GM19351 (cell line): Measurements from ENCODE around the gene AGAP5.
"Not testable (repeated sequence)": the region's sequence is repeated elsewhere in the genome, so short reads cannot be mapped to it uniquely, and the experiment has no call there.

Source experiments
- ATAC-seq: cut with Tn5 transposase; IDR thresholded peaks from one replicate; pipeline ENCODE4 v1.9.1; 2021; ENCODE audit warnings: mild to moderate bottlenecking, moderate library complexity; ENCODE audit not compliant: unreplicated experiment

The AGAP5 gene

GRCh38 chr10:73662705-73663104, 35.2 kb downstream of the AGAP5 start:
- ATAC-seq: not testable (repeated sequence)

GRCh38 chr10:73655990-73656298, 42.0 kb downstream of the AGAP5 start, which contains the start of gene SYNPO2L:
Gene SYNPO2L, minus strand, starts transcription at chr10:73656029. Its CDS starts 107 bp downstream, at chr10:73655922.
- ATAC-seq: no peak

- no peak for ATAC-seq
These were observed 42.5 kb downstream of the AGAP5 start for GRCh38 chr10:73655257-73655989.

GRCh38 chr10:73653701-73654100, 44.2 kb downstream of the AGAP5 start:
- ATAC-seq: no peak

GRCh38 chr10:73653195-73653594, 44.7 kb downstream of the AGAP5 start:
- no peak for ATAC-seq

- ATAC-seq: peak; percentile 50
These were observed 47.2 kb downstream of the AGAP5 start for GRCh38 chr10:73650537-73651331.

- no peak for ATAC-seq
These were observed 47.9 kb downstream of the AGAP5 start for GRCh38 chr10:73649876-73650536.

GRCh38 chr10:73648975-73649829, 48.7 kb downstream of the AGAP5 start:
- ATAC-seq: no peak

- no peak for ATAC-seq
These were observed 49.8 kb downstream of the AGAP5 start for GRCh38 chr10:73647875-73648651.

GRCh38 chr10:73647211-73647874, 50.6 kb downstream of the AGAP5 start:
- ATAC-seq: no peak

- no peak for ATAC-seq
These were observed 51.3 kb downstream of the AGAP5 start for GRCh38 chr10:73646598-73647041.

- no peak for ATAC-seq
These were observed 52.7 kb downstream of the AGAP5 start for GRCh38 chr10:73645251-73645650.

GRCh38 chr10:73644767-73645166, 53.1 kb downstream of the AGAP5 start:
- ATAC-seq: no peak

GRCh38 chr10:73644015-73644743, 53.7 kb downstream of the AGAP5 start:
- no peak for ATAC-seq

- ATAC-seq: no peak
These were observed 54.5 kb downstream of the AGAP5 start for GRCh38 chr10:73643362-73643761.

- no peak for ATAC-seq
These were observed 56.4 kb downstream of the AGAP5 start, which contains the start of gene MYOZ1 for GRCh38 chr10:73641328-73642060. Gene MYOZ1, minus strand, starts transcription at chr10:73641474. Its CDS starts 1,457 bp downstream, at chr10:73640017.

GRCh38 chr10:73639286-73639685, 58.6 kb downstream of the AGAP5 start:
- ATAC-seq: no peak

- no peak for ATAC-seq
These were observed 62.1 kb downstream of the AGAP5 start for GRCh38 chr10:73635781-73636180.
